Measurements from ENCODE around the gene HAAO. TPM values are rescaled to one million over a fixed set of nuclear protein-coding genes. Genes with fewer than 3 reads are reported as not detected.

Gene HAAO
- total RNA-seq: 6.1 TPM
- long read RNA-seq, transcript HAAO-201 (10 exons, 1,265 nt): major isoform, 6 of 12 reads
- long read RNA-seq, partial matches to known transcripts: 1 of 12 reads
- long read RNA-seq, other reads (novel, unspliced or antisense): 5 of 12 reads

DNA sequence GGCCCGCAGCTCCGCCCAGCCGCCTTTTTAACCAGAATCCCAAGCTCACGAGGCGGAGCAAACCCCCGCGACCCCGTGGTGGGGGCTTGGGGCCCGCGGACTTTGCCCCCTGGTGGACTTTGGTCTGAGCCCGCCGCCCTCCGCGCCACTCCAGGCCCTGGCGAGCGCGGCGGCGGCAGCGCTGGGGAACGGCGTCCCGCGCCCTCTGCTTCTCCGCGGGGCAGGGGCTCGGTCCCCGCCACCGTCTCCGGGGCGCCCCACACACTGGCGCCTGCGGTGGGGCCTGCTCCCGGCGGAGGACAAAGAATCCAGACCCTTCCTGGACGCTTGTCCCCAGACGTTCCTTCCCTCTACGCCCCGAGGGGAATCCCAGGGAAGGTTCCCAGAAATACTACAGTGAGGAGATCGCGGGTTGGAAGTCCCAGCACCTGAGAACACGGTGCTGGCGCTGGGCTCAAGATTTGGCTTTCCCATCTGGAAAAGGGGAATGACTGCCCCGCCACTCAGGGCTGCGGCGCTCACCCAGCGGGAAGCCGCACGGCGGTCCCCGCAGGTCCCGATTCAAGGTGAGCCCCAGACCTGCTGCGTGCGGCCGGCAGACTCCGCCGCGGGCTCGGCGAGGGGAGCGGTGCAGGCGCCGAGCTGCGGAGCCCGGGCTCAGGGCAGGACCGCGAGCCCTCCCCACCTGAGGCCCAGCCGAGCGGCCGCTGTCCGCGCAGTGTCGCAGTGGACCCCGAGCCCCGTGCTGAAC is at the start of gene HAAO:
TSS of gene HAAO (minus strand) at position 1 of the 751 bp plus-strand sequence. CDS start 47 bp downstream, outside the sequence.
- DNase-seq (peak; percentile 65), ATAC-seq (peak; percentile 80 to 81)
- Histone ChIP-seq H3K27me3 (ENCODE audit: low read depth) (no peaks in the 10 kb centered on the region), H3K36me3 (no peaks in the 10 kb centered on the region), H3K27ac (peak within 1 kb of the TSS; percentile 81), H3K4me1 (peaks cover 6% of the 10 kb centered on the region), H3K9me3 (no peaks in the 10 kb centered on the region), H3K4me3 (peak within 1 kb of the TSS; percentile 68)
- TF ChIP-seq, protein P1, sequence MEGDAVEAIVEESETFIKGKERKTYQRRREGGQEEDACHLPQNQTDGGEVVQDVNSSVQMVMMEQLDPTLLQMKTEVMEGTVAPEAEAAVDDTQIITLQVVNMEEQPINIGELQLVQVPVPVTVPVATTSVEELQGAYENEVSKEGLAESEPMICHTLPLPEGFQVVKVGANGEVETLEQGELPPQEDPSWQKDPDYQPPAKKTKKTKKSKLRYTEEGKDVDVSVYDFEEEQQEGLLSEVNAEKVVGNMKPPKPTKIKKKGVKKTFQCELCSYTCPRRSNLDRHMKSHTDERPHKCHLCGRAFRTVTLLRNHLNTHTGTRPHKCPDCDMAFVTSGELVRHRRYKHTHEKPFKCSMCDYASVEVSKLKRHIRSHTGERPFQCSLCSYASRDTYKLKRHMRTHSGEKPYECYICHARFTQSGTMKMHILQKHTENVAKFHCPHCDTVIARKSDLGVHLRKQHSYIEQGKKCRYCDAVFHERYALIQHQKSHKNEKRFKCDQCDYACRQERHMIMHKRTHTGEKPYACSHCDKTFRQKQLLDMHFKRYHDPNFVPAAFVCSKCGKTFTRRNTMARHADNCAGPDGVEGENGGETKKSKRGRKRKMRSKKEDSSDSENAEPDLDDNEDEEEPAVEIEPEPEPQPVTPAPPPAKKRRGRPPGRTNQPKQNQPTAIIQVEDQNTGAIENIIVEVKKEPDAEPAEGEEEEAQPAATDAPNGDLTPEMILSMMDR (IDR thresholded peaks at IDR 0.05): peak; percentile 35
- intact Hi-C loops (cut with DNase I): no loop called here

DNA sequence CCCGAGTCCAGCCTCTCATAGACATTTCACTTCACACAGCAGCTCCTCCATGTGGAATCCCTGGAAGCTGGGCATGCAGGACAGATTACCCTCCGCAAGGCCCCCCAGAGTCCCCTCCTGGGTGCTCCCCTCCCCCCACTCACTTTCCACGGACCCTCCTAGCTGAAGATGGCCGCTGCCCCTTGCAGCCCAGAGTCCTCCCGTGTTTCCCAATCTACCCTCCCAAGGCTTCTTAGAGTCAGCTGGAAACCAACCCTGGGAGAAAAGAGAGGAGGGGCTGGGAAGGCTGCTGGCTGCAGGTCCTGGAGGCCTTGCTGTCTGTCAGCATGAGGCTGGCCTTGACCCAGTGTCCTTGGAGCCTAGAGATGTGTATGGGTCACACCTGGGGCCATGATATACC is 49.0 kb upstream of the HAAO start:
- Histone ChIP-seq H3K4me3 (no peak overlapping the region), H3K4me1 (peaks cover 26% of the 10 kb centered on the region), H3K27me3 (ENCODE audit: low read depth) (no peaks in the 10 kb centered on the region), H3K36me3 (no peaks in the 10 kb centered on the region), H3K9me3 (no peaks in the 10 kb centered on the region), H3K27ac (no peak overlapping the region)
- ATAC-seq (no peak), DNase-seq (no peak)
- TF ChIP-seq, protein P1 (IDR thresholded peaks at IDR 0.05): no peak
- intact Hi-C loops (cut with DNase I): no loop called here

DNA sequence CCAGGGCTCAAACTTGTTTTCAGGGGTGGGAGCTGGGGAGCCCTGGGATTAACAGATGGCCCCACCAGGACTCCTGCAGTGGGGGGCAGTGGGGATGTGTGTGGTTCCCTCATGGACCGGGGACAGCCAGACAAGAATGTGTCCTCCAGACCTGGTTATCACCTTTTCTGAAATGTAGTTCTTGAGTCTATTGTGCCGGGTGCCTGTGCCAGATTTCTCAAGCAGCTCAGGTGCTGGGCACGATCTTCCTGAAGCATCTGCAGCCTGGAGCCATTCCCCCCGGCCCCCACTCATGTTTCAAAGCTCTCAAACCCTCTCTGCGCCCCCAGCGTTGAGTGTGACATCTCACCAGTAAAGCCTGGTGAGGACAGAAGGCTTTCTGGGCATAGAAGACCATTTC is 48.4 kb upstream of the HAAO start:
- Histone ChIP-seq H3K27ac (peak overlapping the region; percentile 9), H3K9me3 (no peaks in the 10 kb centered on the region), H3K4me1 (peaks cover 26% of the 10 kb centered on the region), H3K4me3 (no peak overlapping the region), H3K36me3 (no peaks in the 10 kb centered on the region), H3K27me3 (ENCODE audit: low read depth) (no peaks in the 10 kb centered on the region)
- ATAC-seq: no peak
- DNase-seq: no peak
- intact Hi-C loops (cut with DNase I): no loop called here
- TF ChIP-seq, protein P1 (IDR thresholded peaks at IDR 0.05): no peak

DNA sequence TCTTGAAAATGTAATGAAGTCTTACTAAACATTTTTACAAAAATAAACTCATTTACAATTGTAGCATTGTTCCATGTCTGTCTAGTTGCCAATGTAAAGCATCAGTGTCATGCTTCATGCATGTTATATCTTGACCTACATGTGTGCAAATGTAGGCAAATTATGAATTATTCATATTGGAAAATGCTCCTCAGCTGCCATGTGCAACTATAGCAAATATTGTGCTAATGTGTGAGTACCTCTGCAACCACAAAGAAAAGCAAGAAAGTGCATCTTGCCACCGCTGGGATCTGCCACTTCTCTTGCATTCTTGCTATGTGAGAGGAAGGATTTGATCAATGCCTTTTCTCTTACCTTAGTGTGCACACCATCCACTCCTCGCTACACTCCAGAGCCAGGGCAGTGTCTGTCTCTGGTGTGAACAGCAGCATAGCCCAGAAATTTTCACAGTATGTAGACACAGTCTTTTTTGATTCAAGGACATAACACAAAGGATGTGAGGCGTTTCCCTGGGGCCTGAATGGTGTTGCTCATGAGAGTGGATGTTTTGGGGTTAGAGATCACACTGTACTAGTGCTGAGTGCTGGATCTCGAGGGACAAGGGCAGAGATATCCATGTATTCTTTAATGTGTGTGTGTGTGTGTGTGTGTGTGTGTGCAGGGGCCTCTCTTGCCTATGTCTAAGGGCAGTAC is 47.6 kb upstream of the HAAO start:
- Histone ChIP-seq H3K4me1 (peaks cover 18% of the 10 kb centered on the region), H3K27me3 (ENCODE audit: low read depth) (no peaks in the 10 kb centered on the region), H3K36me3 (no peaks in the 10 kb centered on the region), H3K9me3 (no peaks in the 10 kb centered on the region), H3K27ac (no peak overlapping the region), H3K4me3 (no peak overlapping the region)
- ATAC-seq: no peak
- DNase-seq: no peak
- intact Hi-C loops (cut with DNase I): no loop called here
- TF ChIP-seq, protein P1 (IDR thresholded peaks at IDR 0.05): no peak

DNA sequence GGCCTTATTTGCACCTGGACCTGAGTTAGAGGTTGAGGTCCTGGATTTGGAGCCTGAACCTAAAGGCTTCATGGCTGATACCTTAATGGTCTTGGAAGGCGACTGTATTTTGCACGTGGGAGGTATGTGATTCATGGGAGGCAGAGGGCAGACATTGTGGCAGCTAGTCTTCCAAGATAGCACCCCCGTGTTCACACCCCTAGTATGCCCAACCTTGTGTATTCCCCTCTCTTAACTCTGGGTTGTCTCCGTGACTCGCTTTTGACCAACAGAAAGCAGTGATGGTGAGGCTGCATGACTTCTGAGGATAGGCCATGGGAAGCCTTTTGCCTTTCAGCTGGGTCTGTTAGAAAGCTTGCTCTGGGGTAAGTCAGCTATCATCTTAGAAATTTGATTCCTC is 45.8 kb upstream of the HAAO start:
- DNase-seq: no peak
- ATAC-seq: no peak
- Histone ChIP-seq H3K36me3 (no peaks in the 10 kb centered on the region), H3K4me3 (no peak overlapping the region), H3K27me3 (ENCODE audit: low read depth) (no peaks in the 10 kb centered on the region), H3K9me3 (no peaks in the 10 kb centered on the region), H3K27ac (no peak overlapping the region), H3K4me1 (peaks cover 10% of the 10 kb centered on the region)
- intact Hi-C loops (cut with DNase I): no loop called here
- TF ChIP-seq, protein P1 (IDR thresholded peaks at IDR 0.05): no peak
